ENCODE measurements around the gene PDE10A.
"Not testable (repeated sequence)": the region's sequence is repeated elsewhere in the genome, so short reads cannot be mapped to it uniquely, and the experiment has no call there.

Gene PDE10A

DNA sequence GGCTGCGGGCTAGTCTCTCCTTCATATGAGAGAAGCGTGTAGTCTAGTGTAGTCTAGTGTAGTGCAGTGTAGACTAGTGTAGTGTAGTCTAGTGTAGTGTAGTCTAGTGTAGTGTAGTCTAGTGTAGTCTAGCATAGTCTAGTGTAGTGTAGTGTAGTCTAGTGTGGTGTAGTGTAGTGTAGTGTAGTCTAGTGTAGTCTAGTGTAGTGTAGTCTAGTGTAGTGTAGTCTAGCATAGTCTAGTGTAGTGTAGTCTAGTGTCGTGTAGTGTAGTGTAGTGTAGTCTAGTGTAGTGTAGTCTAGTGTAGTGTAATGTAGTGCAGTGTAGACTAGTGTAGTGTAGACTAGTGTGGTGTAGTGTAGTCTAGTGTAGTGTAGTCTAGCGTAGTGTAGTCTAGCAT, 44.1 kb downstream of the PDE10A start:
- not testable (repeated sequence) for DNase-seq

- no peak for DNase-seq
Measured at GRCh38 chr6:165618241-165618640, 44.8 kb downstream of the PDE10A start.

DNA sequence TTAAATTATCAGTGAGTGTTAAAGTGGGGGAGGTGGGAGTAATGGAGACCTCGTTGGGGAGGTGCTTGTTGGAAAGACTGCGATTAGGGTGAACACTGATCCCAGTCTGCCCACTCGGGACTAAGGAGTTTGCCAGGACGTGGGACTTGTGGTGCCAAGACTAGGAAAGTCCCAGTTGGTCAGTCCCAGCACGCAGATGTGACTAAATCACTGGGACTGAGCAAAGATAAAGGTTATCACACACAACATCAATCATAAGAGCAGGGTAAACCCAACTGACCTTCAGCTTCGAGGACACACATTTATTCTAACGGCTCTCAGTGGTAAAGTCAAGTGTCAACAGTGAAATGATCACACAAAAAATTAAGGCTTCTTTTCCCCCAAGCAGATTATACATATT, 45.5 kb downstream of the PDE10A start:
- no peak for DNase-seq

DNA sequence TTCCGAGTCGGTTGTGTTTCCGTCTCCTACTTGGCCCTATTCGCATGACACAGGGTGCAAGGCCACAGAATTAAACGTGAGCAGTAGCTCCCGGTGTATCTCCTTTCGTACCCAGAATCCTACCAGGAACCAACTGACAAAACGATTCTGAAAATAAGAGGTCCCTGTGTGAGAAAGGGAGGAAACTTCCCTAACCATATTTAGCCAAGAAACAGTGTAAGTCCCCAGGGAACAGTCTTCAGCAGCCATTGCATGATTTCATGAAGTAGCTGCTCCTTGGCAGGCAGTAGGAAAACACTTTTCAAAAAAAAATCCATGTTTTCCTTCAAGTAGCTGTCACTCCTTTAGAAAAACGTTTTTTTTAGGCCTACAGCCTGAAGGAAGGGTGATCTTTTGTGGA, 46.9 kb downstream of the PDE10A start:
- no peak for DNase-seq

GRCh38 chr6:165615636-165616035, 47.4 kb downstream of the PDE10A start:
- DNase-seq = no peak

GRCh38 chr6:165611294-165611693, 51.7 kb downstream of the PDE10A start:
- no peak for DNase-seq

DNA sequence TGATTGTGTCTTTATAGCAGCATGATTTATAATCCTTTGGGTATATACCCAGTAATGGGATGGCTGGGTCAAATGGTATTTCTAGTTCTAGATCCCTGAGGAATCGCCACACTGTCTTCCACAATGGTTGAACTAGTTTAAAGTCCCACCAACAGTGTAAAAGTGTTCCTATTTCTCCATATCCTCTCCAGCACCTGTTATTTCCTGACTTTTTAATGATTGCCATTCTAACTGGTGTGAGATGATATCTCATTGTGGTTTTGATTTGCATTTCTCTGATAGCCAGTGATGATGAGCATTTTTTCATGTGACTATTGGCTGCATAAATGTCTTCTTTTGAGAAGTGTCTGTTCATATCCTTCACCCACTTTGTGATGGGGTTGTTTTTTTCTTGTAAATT, 54.5 kb downstream of the PDE10A start:
- DNase-seq = not testable (repeated sequence)

- no peak for DNase-seq
Measured at GRCh38 chr6:165606740-165607008, 56.4 kb downstream of the PDE10A start.

DNA sequence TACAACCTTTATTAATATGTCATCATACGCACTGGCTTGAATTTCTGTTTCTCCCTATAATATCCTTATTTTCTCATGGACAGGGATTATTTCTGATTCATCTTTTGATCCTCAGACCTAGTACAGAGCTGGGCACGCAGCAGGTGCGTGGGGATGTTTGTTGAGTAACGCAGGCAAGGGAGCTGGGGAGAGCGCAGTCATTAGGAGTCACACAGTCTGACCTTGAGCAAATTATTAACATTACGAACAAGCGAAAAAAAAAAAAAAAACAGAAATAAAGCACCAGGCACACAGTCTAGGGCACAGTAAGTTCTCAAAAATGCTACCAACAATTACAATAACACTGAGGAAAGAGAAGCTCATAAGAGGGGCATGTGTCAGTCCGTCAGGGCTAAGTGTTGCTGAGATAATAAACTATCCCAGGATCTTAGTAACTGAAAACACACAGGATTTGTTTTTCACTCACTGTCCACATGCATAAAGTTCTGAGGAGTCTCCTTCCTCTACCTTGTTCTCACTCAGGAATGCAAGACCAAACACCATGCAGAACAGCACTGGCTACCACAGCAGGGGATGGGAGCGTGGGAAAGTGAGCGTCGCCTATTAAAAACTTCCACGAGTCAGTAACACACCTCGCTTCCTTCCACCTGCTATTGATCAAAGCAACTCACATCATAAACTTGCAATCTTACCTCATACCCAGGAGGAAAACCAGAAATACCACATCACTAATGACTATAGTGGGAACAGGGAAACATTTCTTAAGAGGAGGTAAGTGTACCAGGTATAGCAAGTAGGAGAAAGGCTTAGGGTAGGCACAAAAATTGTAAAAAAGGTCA, 56.9 kb downstream of the PDE10A start:
- DNase-seq = no peak

GRCh38 chr6:165605182-165605875, 57.7 kb downstream of the PDE10A start:
- DNase-seq = no peak

GRCh38 chr6:165602291-165602690, 60.8 kb downstream of the PDE10A start:
- no peak for DNase-seq

DNA sequence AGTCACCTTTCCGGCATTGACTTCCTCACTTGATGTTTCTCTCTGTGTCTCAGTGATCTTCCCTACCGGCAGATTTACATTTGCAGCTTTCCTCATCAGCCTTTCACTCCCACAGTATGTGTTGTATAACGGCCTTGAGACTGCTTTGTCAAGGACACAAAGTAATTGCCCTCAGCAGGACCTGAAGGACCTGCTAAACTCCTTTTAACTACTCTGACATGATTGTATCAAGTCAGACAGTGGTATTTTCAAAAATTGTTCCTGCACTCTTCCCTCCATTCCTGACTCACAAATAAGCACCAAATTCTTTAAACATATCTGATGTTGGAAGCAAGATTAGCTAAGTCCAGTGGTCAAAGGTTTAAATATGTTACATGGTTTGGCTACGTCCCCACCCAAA, 62.4 kb downstream of the PDE10A start:
- no peak for DNase-seq

GRCh38 chr6:165599596-165600487, 63.2 kb downstream of the PDE10A start:
- no peak for DNase-seq

- DNase-seq = no peak
Measured at GRCh38 chr6:165599121-165599520, 63.9 kb downstream of the PDE10A start.

DNA sequence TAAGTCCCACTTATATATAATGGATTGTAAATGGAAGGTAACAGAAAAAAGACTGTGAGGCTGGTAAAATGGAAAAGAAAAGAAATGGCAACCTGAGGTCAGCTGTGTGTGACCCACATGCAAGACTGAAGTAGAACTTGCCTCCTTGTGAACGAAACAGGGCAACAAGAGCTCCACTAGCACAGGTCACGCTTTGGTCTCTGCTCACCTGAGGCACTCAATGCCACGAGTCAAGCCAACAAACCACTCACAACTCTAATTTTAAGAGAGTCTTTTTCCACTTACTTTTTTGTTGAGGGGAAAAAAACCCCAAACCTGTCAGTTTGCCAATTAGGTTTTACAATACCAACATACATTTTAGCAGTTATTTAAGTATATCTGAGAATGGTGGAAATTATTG, 65.2 kb downstream of the PDE10A start:
- no peak for DNase-seq

DNA sequence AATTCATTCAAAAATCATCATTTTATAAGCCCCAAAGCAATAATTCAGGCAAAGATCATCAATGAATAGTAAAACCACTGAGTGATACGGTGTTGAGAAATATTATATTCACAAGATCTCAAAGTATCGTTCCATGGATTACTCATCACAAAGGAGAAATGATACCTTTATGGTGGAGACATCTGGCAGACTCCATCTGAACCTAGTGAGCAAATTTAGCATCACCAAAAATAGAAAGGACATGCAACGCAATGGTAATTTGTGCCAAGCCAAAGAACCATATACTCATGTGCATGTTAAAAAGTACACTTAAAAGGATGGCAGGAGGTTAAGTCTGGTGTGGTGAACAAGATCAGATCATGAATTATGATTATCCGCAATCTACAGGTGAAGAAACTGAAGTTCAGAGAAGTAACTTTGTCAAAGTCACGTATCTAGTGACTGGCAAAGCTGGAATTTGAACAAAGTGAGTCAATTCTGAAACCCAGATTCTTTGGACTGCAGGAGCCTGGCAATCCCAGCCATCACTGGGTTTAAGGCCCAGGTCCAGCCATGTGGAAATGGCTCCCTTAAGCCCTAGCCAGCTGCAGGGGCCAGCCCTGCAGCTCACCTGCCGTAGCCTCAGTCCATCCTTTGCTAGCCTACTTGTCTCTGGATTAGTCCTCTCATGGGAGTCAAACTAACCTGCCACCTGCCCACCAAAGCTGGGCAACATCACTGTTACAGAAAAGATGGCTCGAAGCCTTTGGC, 68.3 kb downstream of the PDE10A start:
- DNase-seq = no peak

DNA sequence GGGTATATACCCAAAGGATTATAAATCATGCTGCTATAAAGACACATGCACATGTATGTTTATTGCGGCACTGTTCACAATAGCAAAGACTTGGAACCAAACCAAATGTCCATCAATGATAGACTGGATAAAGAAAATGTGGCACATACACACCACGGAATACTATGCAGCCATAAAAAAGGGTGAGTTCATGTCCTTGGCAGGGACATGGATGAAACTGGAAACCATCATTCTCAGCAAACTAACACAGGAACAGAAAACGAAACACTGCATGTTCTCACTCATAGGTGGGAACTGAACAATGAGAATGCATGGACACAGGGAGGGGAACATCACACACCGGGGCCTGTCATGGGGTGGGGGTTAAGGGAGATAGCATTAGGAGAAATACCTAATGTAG, 70.1 kb downstream of the PDE10A start:
- not testable (repeated sequence) for DNase-seq

DNA sequence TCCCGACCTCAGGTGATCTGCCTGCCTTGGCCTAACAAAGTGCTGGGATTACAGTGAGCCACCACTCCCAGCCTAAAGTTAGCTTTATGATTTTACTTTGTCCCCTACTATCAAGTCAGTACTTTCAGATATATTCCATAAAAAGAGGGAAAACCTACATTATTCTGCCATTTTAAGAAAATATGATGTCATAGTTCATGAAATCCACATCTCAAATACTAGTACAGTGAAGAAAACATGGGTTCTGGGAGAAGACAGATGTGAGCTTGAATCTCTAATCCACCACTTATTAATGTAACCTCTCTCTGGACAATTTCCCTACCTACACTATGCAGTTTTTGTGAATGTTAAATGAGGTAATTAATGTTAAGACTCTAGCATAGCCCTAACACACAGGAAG, 74.5 kb downstream of the PDE10A start:
- no peak for DNase-seq

GRCh38 chr6:165587206-165587605, 75.8 kb downstream of the PDE10A start:
- DNase-seq = no peak

DNA sequence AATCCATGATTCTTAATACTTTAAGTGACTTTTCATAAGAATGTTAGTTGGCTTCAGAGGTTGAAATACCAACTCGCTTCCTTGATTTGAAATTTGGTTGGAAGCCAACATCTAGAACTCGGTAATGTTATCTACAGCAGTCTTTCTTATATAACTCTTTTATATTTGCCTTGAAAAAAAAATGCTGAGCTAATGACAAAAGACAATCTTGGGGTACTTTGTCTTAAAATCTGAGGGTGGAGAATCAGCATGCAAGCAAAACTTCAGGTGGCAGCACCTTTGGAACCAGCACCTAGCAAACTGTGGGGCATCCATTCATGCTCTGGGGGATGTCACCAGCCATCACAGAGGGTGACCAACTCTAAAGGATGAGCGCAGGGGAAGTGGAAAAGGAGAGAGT, 76.3 kb downstream of the PDE10A start:
- no peak for DNase-seq

DNA sequence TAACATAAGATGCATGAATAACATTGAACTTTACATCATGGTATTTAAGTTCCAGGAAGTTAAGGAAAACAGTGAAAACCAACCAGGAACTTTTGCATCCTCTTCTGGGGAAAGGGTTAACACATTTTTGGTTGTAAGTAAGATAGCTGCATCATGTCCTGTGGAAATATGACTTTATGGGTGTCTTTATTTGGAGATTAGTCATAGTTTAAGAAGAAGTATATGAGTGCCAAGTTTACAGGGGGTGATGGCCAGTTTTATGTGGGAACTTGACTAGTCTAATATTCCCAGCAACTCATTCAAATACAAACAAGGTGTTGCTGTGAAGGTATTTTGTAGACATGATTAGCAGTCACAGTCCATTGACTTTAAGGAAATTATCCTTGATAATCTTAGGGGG, 78.0 kb downstream of the PDE10A start:
- no peak for DNase-seq

DNA sequence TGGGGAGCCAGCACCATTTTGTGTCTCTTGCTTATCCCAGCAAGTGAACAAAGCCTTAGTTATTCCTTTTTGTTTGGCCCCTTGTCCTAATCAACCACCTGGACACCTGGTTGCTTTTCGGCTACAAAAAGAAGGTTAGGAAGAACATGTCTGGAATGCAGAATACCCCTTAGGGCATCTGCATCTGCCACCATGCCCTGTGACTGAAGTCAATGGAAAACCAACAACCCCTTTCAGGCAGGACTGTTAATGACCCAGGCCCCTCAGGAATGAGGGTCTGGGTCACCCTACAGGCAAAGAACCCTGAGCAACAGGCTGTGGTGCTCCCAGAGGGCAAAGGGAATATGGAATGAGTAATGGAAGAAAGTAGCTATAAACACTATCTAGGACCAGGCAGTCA, 78.5 kb downstream of the PDE10A start:
- DNase-seq = no peak

GRCh38 chr6:165581678-165582077, 81.4 kb downstream of the PDE10A start:
- no peak for DNase-seq

All from NCI-H187 treated with DMSO at 0.1 percent for 48 hours (cell line).